GM21381 (cell line): ENCODE data around the gene MRPL9.
"Not testable (repeated sequence)": the region's sequence is repeated elsewhere in the genome, so short reads cannot be mapped to it uniquely, and the experiment has no call there.

Experiments
- ATAC-seq: cut with Tn5 transposase; IDR thresholded peaks from one replicate; pipeline ENCODE4 v1.9.1; 2021; ENCODE audit warnings: mild to moderate bottlenecking, moderate library complexity; ENCODE audit not compliant: unreplicated experiment

The MRPL9 gene

DNA sequence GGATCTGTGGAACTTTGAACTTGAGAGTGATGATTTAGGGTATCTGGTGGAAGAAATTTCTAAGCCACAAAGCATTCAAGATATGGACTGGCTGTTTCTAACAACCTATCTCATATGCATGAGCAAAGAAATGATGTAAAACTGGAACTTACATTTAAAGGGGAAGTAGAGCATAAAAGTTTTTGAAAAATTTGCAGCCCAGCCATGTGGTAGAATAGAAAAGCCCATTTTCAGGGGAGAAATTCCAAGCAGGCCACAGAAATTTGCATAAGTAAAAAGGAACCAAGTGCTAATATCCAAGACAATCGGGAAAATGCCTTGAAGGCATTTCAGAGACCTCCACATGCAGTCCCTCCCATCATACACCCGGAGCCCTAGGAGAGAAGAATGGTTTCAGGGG is 26.3 kb downstream of the MRPL9 start:
- ATAC-seq = no peak

DNA sequence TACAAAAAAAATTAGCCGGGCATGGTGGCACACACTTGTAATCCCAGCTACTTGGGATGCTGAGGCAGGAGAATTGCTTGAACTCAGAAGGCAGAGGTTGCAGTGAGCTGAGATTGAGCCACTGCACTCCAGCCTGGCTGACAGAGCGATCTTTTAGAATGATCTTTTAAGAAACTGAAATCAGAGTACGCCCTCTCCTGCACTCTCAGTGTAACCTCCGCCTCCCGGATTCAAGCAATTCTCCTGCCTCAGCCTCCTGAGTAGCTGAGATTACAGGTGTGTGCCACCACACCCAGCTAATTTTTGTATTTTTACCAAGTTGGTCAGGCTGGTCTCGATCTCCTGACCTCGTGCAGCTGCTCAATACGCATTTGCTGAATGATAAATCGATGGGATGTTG is 29.3 kb downstream of the MRPL9 start:
- not testable (repeated sequence) for ATAC-seq

DNA sequence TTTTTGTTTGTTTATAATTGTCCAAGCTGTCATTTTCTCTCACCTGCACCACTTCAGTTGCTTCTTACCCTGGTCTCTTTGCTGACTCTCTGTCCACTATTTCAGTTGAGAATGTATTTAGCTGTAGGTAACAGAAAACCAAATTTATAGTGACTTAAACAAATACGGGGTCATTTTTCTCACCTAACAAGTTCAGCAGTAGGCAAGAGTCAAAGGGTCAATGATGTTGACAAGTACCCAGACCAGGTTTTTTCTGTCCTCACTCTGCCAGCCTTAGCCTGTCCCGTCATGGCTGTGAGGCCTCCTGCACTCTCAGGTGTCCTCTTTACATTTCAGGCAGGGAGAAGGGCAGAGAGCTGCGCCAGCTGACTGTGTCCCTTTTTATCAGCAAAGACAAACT is 30.2 kb downstream of the MRPL9 start:
- no peak for ATAC-seq

DNA sequence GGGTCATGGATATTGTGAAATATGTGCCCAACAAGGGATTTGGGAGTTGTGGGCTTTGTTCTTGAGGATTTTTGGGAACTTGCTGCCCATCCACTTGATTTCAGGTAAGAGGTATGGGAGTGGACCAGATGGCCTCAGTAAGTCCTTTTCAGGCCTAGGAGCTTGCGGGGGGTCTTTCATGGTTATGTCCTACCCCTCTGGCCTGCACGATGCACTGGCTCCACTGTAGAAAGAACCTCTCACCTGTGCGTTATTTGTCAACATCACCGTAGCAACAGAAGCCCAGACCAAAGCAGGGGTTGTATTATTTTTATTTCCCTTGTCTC is 33.4 kb downstream of the MRPL9 start:
- no peak for ATAC-seq

DNA sequence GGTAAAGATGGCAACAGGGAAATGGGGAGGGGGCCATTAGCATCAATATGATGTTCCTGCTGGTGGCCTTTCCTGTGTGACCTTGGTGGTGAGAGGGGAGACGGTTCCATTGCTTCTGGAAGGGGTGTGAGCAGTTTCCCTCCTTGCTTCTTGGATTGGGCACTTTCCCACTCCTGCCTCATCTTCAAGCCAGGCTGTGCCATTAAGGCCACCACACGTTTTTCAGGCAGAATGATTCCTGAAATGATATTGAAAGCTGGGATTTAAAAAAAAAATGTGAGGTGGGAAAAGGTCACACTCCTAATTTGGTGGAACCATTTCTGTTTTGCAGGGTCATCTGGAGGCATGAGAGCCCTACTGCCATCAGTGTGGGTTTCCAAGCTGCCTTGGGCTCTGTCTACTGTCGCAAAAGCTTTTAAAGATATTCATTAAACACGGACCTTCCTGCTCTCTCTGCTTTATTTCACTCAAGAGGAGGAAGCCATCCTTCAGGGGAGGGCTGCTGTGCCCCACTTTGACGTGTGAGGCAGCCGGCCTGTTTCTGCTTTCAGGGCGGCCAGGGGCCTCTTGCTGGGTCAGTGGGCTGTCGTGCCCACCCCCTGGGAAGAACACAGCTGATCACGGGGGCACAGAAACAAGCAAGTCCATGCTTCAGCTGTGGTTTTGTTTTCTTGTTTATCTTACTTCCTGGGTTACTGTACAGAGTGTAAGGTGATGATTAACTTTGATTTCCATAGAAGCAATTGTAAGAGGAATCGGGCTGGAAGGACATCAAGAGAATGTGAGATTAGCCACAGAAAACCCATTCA is 33.9 kb downstream of the MRPL9 start:
- ATAC-seq = no peak

DNA sequence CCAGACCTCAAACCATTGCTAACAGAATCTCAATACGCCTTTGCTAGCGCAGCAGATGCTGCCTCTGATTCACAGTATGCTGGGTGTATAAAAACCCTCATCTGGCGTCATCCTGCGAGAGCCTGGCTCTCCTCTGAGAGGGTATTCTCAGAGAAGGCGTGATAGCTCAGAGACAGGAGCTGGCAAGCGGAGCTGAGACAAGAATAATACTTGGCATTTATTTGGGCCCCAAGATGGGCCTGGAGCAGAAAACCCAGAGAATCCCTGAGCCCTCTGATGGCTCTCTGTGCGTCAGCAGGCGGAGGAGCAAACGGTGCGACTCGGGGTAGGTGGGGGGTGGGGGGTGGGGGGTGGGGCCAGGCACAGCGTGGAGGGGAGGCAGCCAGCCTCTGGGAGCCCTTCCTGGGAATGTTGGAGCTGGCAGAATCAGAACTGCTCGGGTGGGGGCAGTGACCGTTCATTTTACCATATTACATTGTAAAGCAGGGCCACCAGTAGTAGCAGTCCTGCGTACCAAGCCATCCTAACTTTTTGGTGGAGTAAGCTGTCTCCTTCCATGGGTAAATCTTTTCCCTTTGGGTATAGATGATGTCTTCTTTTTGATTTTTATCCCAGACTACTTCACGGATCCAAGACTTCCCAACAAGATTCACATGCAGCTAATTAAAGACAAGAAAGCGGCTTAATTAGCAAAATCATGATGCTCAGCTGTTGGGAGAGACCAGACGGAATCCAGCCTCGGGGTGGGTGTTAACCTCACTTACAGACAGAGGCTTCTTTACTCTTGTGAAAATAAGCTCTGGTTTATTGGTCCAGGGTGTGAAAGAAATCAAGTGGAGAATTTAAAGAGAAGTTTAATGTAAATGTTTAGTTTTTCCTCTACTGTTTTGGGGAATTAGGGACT is 34.9 kb downstream of the MRPL9 start:
- ATAC-seq = no peak

DNA sequence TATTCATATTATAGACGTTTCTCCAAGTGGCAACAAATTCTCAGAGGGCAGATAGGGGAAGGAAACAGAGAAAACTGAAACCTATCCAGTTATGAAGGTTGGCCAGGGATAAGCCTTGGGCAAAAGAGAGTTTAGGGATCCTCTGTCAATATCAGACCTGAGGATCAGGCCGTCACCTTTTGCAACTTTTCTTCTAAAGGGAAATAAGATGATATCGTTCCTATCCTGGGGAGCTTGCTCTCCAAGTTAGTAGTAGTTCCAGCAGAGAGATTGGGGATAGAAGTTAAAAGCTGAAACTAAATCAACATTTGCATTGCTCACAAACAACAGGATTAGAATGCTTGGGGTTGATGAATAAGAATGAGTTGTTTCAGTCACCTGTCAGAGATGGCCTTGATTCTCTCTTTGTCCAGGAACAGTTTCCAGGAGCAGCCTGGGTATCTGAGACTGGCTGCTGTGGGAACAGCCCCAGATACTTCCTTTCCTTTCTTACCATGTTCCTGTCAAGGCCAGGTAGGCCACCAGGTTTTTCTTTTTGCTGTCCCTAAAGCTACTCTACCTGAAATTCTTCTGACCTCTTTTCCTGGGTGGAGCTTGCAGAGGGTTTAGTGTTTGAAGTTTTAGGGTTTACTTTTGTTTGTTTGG is 39.4 kb downstream of the MRPL9 start:
- no peak for ATAC-seq

DNA sequence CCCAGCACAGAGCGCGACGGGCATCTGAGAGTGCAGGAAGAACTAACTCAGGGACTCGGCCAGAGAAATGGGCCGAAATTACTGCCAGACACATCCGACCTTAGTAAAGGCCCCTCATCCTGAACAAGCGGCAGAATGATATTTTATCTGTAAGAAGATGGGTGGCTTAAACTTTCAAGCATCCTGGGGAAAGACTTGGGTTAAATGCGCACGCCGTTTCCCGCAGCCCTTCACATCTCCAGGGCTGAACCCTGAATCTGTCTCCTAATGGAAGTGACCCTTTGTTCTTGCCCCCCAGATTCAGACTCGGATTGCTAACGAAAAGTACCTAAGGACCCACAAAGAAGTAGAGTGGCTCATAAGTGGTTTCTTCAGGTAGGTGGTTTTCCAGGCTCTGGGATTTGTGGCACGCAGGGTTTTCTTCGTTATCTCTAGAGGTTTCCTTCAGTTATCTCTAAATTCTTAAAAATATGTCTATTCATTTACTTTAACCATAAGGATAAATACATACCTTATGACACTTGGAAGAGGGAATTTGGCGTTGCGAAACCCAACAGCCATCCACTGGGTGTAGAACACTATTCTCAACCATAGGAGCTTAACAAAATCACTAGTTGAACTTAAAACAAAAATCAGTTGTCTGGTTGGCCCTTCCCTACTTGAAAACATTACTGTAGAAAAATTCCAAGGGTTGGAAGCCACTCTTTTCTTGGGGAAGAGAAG is 41.3 kb downstream of the MRPL9 start:
- ATAC-seq = no peak

DNA sequence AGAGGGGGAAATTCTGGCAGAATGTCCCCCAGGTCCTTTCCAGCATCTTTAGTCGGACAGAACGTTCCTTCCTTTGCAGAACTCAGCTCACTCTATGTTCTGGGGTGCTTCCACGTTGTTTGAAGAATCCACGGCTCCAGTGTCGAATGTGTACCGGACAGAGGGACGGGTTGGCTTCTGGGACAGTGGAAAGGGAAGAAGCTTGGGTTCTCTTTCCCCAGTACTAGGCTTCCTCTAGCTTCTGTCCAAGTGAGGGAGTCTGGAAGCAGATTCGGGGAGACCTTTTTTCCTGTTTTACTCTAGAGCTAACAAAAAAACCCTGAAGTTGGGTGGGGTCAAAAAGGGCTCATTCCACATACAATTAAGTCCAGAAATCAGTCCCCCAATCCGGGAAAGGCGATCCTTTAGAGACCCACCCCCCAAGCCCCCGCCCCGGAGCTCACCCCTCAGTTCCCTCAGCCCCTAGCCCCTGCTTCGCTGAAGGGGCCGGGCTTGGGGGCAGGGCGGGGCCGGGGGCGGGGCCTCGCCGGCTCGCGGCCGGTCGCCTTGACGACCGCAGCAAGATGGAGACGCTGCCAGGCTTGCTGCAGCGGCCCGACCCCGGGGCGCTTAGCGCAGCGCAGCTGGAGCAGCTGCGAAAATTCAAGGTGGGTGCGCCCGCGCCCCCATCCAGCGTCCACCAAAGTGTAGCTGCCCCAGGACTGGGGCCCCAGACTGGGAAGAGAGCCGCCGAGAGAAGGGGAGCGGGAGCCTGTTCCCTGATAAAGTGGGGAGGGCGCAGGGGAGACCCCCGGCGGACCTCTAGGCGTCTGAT is 42.1 kb downstream of the MRPL9 start, which contains the start of gene RIIAD1:
RIIAD1 (plus strand) TSS at position 549 of the 814 bp plus-strand sequence; CDS start at position 564, 15 bp downstream.
- ATAC-seq = peak; percentile 74

DNA sequence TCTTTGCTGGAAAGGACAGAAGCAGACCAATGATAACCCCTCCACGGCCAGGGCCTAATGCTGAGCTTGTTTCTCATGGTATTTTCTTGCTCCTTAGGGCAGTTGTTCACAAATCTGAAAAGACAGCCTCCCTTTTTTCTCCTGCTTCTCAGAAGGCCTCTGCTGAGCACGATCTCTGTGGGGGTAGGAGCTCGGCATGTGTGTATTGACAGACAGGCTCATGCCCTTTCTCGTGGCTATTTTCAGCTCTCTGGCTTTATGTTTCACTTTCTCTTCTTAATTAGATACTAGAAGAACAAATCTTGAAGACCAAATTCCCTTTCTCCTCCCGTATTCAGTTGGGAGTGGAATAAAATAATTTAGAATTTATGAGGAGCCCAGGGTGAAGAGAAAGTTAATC is 42.7 kb downstream of the MRPL9 start:
- ATAC-seq = peak; percentile 63

DNA sequence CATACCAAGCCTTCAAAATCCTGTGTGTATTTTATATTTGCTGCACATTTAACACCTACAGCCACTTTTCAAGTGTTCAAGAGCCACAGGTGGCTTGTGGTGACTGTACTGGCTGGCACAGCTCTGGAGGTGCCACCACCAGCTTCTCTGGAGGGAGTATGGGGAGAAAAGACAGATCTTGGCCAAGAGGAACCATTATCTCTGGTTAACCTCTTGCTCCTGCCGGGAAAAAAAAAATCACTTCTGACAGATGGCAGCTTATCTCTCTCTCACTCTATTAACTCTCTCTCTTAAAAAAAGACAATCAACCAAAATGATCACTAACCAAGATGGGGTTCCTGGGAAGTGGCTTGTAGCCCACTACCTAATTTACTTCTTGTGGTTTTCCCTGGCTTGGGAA is 43.2 kb downstream of the MRPL9 start:
- no peak for ATAC-seq

DNA sequence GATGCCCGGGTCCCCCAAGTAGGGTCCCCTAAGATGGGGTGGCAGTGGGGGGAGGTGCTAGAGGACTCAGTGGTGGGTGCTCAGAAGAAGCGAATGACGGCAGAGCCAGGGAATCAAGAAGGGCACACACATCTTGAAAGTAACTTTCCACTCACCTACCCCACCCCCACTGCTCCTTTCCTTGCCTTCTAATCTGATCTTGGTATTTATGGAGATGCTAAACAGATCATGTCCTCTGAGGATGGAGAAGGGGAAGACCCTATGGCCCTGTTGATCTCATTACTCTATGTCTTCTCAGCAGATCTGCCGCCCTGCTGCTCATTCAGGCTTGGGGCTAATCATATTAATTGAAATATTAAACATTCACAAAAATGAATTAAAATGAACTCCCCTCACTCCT is 44.6 kb downstream of the MRPL9 start:
- ATAC-seq = no peak

DNA sequence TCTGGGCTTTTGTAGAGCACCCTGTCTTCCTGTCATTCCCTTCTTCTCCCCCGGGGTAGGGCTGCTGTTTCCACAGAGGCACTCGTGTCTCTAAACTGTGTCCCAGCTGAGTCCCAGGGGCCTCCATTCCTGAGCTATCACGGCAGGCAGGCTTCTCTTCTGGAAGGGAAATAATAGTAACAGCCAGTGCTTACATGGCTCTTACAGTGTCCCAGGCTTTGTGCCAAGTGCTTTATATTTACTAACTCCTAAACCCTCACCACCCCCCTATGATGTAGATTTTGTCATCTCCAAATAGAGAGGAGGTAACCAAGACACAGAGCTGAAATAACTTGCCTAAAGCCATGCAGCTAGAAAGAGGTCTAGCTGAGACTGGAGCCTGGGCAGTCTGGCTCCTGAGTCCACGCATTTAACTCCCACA is 45.3 kb downstream of the MRPL9 start:
- no peak for ATAC-seq

DNA sequence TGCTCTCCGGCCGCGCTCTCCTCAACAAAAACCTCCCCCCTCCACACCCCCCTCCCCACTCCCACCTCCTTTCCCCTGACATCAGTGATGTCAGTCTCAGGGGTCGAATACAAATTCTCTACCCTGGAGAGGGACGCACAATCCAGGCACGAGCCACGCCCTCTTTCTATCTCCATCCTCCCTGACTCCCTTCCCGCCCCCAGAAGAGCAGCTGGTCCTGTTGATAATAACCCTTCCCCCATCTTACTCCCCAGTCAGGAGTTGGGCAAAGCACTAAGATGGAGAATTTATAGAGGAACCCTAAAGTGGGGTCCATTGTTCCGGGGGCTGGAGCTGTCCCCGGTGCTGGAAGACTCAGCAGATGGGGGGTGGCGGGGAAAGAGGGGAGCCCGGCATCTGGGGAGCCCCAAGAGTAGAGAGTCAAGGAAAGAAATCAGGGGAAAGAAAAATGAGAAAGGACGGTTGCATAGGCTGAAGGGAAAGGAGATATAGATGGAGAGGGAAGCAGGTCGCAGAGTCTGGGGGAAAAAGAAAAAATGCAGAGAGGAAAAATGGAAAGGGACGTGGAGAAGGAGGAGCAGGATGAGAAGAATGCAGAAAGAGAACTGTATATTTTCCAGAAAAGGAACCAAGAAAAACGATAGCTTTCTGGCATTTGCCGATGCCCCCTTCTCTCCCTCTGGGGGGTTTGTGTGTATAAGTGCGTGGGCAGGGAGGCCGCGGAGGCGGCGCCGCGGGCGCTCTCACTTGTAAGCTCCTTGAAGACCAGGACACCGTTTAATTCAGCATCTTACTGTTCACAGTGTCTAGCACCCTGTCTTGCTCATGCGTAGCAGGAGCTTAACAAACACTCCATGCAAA is 46.3 kb downstream of the MRPL9 start, which contains the start of gene CELF3:
CELF3 (minus strand) TSS at position 33 of the 861 bp plus-strand sequence. CDS start 783 bp downstream, outside the sequence.
- no peak for ATAC-seq

DNA sequence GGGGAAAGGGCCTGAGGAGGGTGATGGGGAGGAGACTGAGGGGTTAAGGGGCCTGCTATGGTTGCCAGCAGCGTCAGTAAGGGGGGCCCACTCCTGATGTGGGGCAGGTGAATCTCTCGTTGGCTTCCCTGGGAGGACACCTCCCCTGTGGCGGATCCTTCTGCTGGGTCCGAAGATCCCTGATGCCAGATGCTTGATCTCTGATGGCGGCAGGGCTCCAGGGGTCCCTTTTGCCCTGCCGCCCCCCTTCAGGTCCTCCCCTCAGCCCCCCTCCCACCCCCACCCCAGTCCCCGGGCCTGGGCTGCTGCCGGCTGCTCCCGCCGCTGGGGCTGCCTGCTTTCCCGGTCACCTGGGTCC is 46.9 kb downstream of the MRPL9 start:
- no peak for ATAC-seq

DNA sequence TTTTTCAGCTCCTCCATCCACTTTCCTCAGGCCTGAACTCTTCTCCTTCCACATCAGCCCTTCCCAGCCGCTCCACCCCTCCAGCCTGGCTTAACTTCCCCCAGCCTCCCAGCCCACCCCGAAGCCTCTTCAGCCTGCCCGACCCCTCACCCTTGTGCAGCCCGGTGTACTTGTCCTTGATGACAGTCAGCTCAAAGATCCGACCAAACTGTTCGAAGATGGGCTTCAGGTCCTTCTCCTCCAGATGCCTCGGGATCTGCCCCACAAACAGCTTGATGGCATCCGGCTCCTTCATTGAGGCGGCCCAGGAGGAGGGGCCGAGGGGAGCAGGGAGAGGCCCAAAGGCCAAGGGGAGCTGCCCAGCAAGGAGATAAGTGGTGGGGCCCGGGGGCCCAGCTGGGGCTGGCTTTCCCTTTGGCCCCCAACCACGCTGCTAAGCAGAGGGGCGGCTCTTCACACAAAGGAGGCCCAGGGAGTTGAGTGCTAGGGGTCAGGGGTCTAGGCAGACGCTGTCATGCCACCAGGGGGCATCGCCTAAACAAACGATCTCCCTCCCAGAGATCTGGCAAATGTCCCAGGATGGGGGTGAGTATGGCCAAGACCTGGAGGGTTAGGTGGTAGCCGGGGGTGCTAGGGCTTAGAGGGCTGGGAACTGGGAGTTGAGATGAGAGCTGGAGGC is 47.4 kb downstream of the MRPL9 start:
- ATAC-seq = no peak

DNA sequence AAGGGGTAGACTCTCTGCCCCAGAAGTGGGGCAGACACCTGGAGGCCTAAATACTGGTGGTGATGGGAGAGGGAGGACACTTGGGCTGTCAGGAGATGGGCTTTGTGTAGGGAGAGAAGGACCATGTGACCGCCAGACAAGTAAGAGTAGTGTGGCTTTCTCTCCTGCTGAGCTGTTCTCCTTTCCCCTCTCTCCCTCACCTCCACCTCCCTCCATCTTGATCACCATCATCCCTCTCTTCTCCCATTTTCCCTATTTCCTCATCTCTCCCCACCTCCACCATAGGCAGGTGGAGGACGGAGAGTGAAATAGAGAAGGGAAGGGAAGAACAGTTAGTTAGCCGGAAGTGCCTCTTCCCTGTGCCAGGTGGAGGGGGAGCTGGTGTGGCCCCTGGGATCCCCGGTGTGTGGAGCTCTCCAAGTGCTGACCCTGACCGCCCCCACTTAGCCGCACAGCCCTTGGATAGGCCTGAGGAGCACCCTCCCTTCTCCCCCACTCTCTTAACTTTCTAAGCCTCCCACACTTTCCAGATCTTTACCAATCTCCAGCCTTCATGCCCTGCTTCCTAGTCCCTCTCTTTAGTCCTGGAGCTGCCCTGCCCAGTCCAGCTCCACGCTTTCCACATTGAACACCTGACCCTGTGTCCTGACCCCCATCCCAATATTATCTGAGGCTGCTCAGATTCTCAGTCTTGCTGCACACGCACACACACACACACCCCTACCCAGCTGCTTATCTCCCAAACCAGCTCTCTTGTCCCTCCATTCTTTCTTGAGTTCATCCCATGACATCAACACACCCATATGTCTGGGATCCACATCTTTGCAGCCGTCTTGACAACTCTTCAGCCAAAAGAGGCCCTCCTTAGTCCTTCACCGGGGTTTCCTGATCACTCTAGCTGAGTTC is 48.2 kb downstream of the MRPL9 start:
- no peak for ATAC-seq
